GM23338 (cell line): ENCODE results near the gene TMEM239. TPM values are rescaled to one million over a fixed set of nuclear protein-coding genes. Genes with fewer than 3 reads are reported as not detected.

Source experiments
- ATAC-seq: fragments of 200-7000 bp; cut with Tn5 transposase; 3 replicates; pipeline ENCODE4 v1.9.1; 2020
- DNase-seq: peaks from one replicate; pipeline ENCODE4 v3.0.0-alpha.2; 2015; ENCODE audit warnings: low spot score
- H2AFZ ChIP-seq: fragments of 200-600 bp; sonication (generic); 2 replicates; pipeline ENCODE4 v1.8.0; 2016; ENCODE audit warnings: antibody characterized with exemption, mild to moderate bottlenecking, moderate library complexity
- H3F3A ChIP-seq: fragments of 200-600 bp; sonication (generic); replicated peaks from 2 replicates; pipeline ENCODE4 v1.8.0; 2017; ENCODE audit warnings: antibody characterized with exemption, mixed run types, low read depth
- H3K27ac ChIP-seq: fragments of 200-600 bp; sonication (generic); 2 replicates; pipeline ENCODE4 v1.6.1; 2016; ENCODE audit warnings: low read depth
- H3K27me3 ChIP-seq: fragments of 200-600 bp; sonication (generic); 2 replicates; pipeline ENCODE4 v1.8.0; 2016; ENCODE audit warnings: mild to moderate bottlenecking, mixed run types, moderate library complexity; ENCODE audit not compliant: insufficient read depth
- H3K36me3 ChIP-seq: fragments of 200-600 bp; sonication (generic); 2 replicates; pipeline ENCODE4 v1.8.0; 2016; ENCODE audit warnings: mild to moderate bottlenecking; ENCODE audit not compliant: insufficient read depth
- H3K4me1 ChIP-seq: fragments of 200-600 bp; sonication (generic); 2 replicates; pipeline ENCODE4 v1.8.0; 2016; ENCODE audit warnings: mild to moderate bottlenecking, moderate library complexity; ENCODE audit not compliant: insufficient read depth
- H3K4me2 ChIP-seq: fragments of 200-600 bp; sonication (generic); 2 replicates; pipeline ENCODE4 v1.7.1; 2017; ENCODE audit warnings: mixed run types
- H3K4me3 ChIP-seq: fragments of 200-600 bp; sonication (generic); 2 replicates; pipeline ENCODE4 v1.6.1; 2016; ENCODE audit warnings: mixed run types
- H3K79me2 ChIP-seq: fragments of 200-600 bp; sonication (generic); replicated peaks from 2 replicates; pipeline ENCODE4 v1.8.0; 2017; ENCODE audit warnings: mild to moderate bottlenecking; ENCODE audit not compliant: insufficient read depth
- H3K9me2 ChIP-seq: fragments of 200-600 bp; sonication (generic); 2 replicates; pipeline ENCODE4 v1.8.0; 2017; ENCODE audit not compliant: insufficient read depth
- H4K20me1 ChIP-seq: fragments of 200-600 bp; sonication (generic); replicated peaks from 2 replicates; pipeline ENCODE4 v1.8.0; 2017; ENCODE audit warnings: mild to moderate bottlenecking; ENCODE audit not compliant: insufficient read depth
- H3K27ac Mint-ChIP-seq: 2 replicates; pipeline ENCODE4 v1.8.0; 2020; ENCODE audit warnings: inconsistent platforms, mild to moderate bottlenecking, moderate library complexity, mixed read lengths
- H3K27me3 Mint-ChIP-seq: 3 replicates; pipeline ENCODE4 v1.8.0; 2022; ENCODE audit warnings: low read depth, mild to moderate bottlenecking, moderate library complexity, mixed read lengths, inconsistent platforms; ENCODE audit not compliant: insufficient read depth, poor library complexity
- H3K36me3 Mint-ChIP-seq: 3 replicates; pipeline ENCODE4 v1.8.0; 2021; ENCODE audit warnings: low read depth, mild to moderate bottlenecking, inconsistent platforms, moderate library complexity, mixed read lengths
- H3K4me1 Mint-ChIP-seq: 3 replicates; pipeline ENCODE4 v1.8.0; 2020; ENCODE audit warnings: mild to moderate bottlenecking, inconsistent platforms, mixed read lengths
- H3K4me3 Mint-ChIP-seq: 3 replicates; pipeline ENCODE4 v1.8.0; 2021; ENCODE audit warnings: moderate library complexity, mild to moderate bottlenecking, inconsistent platforms, mixed read lengths
- H3K9me3 Mint-ChIP-seq: 3 replicates; pipeline ENCODE4 v1.8.0; 2020; ENCODE audit warnings: moderate library complexity, mild to moderate bottlenecking, inconsistent platforms, mixed read lengths
- CREB1 ChIP-seq: fragments of 250-450 bp; sonication (Bioruptor Pico); IDR thresholded peaks from 2 replicates; pipeline ENCODE4 v1.5.0; 2020; ENCODE audit warnings: low read depth, mild to moderate bottlenecking, moderate library complexity
- CTCF ChIP-seq, 2 experiments: fragments of 200-600 bp in 1 of 2; sonication (generic) in 1 of 2; conservative IDR thresholded peaks; 2 replicates each; pipeline versions ENCODE4 v1.5.1 to v1.6.1; 2016 to 2017; ENCODE audit warnings: antibody characterized with exemption in 2 of 2, low read depth in 2 of 2, mild to moderate bottlenecking in 2 of 2, moderate library complexity in 1 of 2
- ETS1 ChIP-seq: IDR thresholded peaks from 2 replicates; pipeline ENCODE4 v1.6.1; 2016; ENCODE audit warnings: antibody characterized with exemption
- EZH2 ChIP-seq: fragments of 200-600 bp; sonication (generic); IDR thresholded peaks from one replicate; pipeline ENCODE4 v1.8.0; 2017; ENCODE audit warnings: antibody characterized with exemption, mild to moderate bottlenecking, low read depth; ENCODE audit not compliant: unreplicated experiment
- EZH2phosphoT487 ChIP-seq: fragments of 200-600 bp; sonication (generic); IDR thresholded peaks from one replicate; pipeline ENCODE4 v1.8.1; 2018; ENCODE audit warnings: antibody characterized with exemption; ENCODE audit not compliant: unreplicated experiment
- JUNB ChIP-seq: IDR thresholded peaks from one replicate; pipeline ENCODE4 v1.6.1; 2016; ENCODE audit warnings: antibody characterized with exemption; ENCODE audit not compliant: unreplicated experiment
- NANOG ChIP-seq: IDR thresholded peaks from 2 replicates; pipeline ENCODE4 v1.6.1; 2016; ENCODE audit warnings: antibody characterized with exemption, borderline replicate concordance
- POLR2AphosphoS5 ChIP-seq: IDR thresholded peaks from 2 replicates; pipeline ENCODE4 v1.6.1; 2016; ENCODE audit warnings: antibody characterized with exemption, low read depth
- REST ChIP-seq: IDR thresholded peaks from one replicate; pipeline ENCODE4 v1.6.1; 2018; ENCODE audit warnings: antibody characterized with exemption; ENCODE audit not compliant: unreplicated experiment
- STAT1 ChIP-seq: IDR thresholded peaks from one replicate; pipeline ENCODE4 v1.6.1; 2016; ENCODE audit warnings: antibody characterized with exemption; ENCODE audit not compliant: unreplicated experiment
- ZNF114 ChIP-seq: fragments of 250-450 bp; sonication (Bioruptor Pico); IDR thresholded peaks from 2 replicates; pipeline ENCODE4 v1.5.0; 2020; ENCODE audit warnings: mild to moderate bottlenecking, moderate library complexity
- ZNF331 ChIP-seq: fragments of 250-450 bp; sonication (Bioruptor Pico); IDR thresholded peaks from 2 replicates; pipeline ENCODE4 v1.5.0; 2020; ENCODE audit warnings: low read depth, mild to moderate bottlenecking, moderate library complexity
- ZNF462 ChIP-seq: fragments of 250-450 bp; sonication (Bioruptor Pico); IDR thresholded peaks from 2 replicates; pipeline ENCODE4 v1.5.0; 2020; ENCODE audit warnings: mild to moderate bottlenecking, moderate library complexity
- polyA plus RNA-seq: library from polyadenylated mRNA; unstranded; fragments of >200 nt; fragmentation: Nextera tagmentation; extraction: Ambion mirVana; gene quantifications from 2 replicates; pipeline ENCODE4 v1.2.1, GENCODE V29; 2016
- total RNA-seq: library from RNA; depleted of rRNA; stranded (reverse); fragments of >200 nt; shearing (Covaris generic); gene quantifications from 2 replicates; pipeline ENCODE4 v1.2.3, GENCODE V29; 2014

The TMEM239 gene
- total and polyA plus RNA-seq, 2 experiments from 2014 or later = not detected

- Mint-ChIP-seq H3K9me3 (peaks cover 5% of the 10 kb centered on the region; the same call in 2 of the 3 replicates), H3K4me1 (peaks cover 5% of the 10 kb centered on the region), H3K27ac (no peak overlapping the region), H3K4me3 (peak overlapping the region; percentile 63), H3K27me3 (peaks cover 23% of the 10 kb centered on the region), H3K36me3 (peaks cover 4% of the 10 kb centered on the region)
- Histone ChIP-seq H3K27me3 (peaks cover 22% of the 10 kb centered on the region), H3K27ac (no peak overlapping the region), H3K9me2 (no peaks in the 10 kb centered on the region), H3K79me2 (no peaks in the 10 kb centered on the region), H2AFZ (peak overlapping the region; percentile 93; the same call in 1 of the 2 replicates), H3K4me3 (peak overlapping the region; percentile 80; the same call in 1 of the 2 replicates), H3K4me1 (no peaks in the 10 kb centered on the region), H4K20me1 (no peaks in the 10 kb centered on the region), H3K36me3 (no peaks in the 10 kb centered on the region), H3K4me2 (peak overlapping the region; percentile 75; the same call in 1 of the 2 replicates), H3F3A (no peaks in the 10 kb centered on the region)
- TF ChIP-seq ZNF462 = no peak
- no peak for TF ChIP-seq POLR2AphosphoS5
- TF ChIP-seq CTCF (conservative IDR thresholded peaks at IDR 0.05; ENCODE audit: low read depth in 2 of 2) = no peak
- TF ChIP-seq EZH2 = no peak
- TF ChIP-seq EZH2phosphoT487 = no peak
- no peak for TF ChIP-seq STAT1
- TF ChIP-seq ZNF331 = no peak
- no peak for TF ChIP-seq CREB1 (CRISPR knock-in tag)
- no peak for TF ChIP-seq ZNF114
- TF ChIP-seq NANOG = no peak
- TF ChIP-seq ETS1 = no peak
- no peak for TF ChIP-seq JUNB
- no peak for TF ChIP-seq REST
- DNase-seq (no peak), ATAC-seq (no peak)
These were observed 23.6 kb downstream of the TMEM239 start for GRCh38 chr20:2839732-2840137.
